ENCODE results near the gene RAB3A.

RAB3A gene

DNA sequence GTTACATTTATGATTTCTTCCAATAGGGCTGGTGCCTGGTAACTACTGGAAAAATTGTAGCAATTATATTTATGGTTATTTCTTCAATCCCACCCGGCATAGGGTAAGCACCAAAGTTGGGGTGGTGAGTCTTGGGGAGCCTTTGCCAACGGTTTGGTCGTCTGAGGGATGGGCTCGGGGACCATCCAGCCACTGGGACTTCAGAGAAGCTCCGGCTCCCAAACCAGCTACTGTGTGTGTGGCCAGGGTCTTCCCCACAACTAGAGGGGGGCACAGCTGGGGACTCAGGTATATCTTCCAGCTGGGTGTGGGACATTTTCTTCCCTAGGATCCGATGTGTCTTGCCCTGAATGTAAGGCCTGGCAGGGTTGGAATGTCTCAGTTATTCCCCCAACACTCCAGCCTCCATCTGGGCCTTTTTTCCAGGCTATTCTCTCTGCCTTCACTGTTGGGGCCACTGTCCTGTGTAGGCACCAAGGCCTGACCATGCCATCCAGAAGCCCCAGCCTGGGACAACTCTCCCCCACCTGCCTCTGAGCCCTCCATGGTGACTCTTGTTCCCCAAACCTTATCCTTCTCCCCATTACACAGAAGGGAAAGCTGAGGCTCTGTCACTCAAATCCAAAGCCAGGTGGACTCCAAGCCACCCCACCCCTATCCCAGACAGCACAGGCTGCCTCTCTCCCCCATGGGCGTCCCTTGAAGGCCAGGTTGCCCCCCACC is 31.4 kb downstream of the RAB3A start:
- TF ChIP-seq EZH2phosphoT487 (conservative IDR thresholded peaks at IDR 0.05; ENCODE audit: low read length) (no peak), CTCF (IDR thresholded peaks at IDR 0.05; ENCODE audit: insufficient read depth, low read length, poor library complexity, severe bottlenecking) (no peak)
- H3K4me2 ChIP-seq (ENCODE audit: low read depth, low read length, poor library complexity, severe bottlenecking), result peak overlapping the region; percentile 55
- no peaks in the 10 kb centered on the region for H3K27me3 ChIP-seq (ENCODE audit: low read length)
- peak overlapping the region; percentile 93 for H3K27ac ChIP-seq (ENCODE audit: low read depth, low read length)
- no peaks in the 10 kb centered on the region for H3K9me3 ChIP-seq (ENCODE audit: insufficient read depth, low read length)
- peaks cover 41% of the 10 kb centered on the region for H3F3A ChIP-seq (ENCODE audit: insufficient read depth)
- no peaks in the 10 kb centered on the region for H3K9me2 ChIP-seq (replicated peaks; ENCODE audit: insufficient read depth, low read length)
- peak overlapping the region; percentile 42 for H3K4me3 ChIP-seq (ENCODE audit: insufficient read depth, low read length, poor library complexity, severe bottlenecking)
- H2AFZ ChIP-seq (ENCODE audit: low read depth, low read length, severe bottlenecking), result no peak overlapping the region
- H3K9ac ChIP-seq (ENCODE audit: low read length), result peak overlapping the region; percentile 84
- peaks cover 4% of the 10 kb centered on the region; the same call in 1 of the 2 replicates for H4K20me1 ChIP-seq (ENCODE audit: low read depth, low read length)
- peaks cover 17% of the 10 kb centered on the region for H3K36me3 ChIP-seq (ENCODE audit: low read length)
- H3K79me2 ChIP-seq (ENCODE audit: insufficient read depth, low read length), result peaks cover 26% of the 10 kb centered on the region

GRCh38 chr19:18171605-18172327 is 32.1 kb downstream of the RAB3A start:
- Histone ChIP-seq H3K27me3 (ENCODE audit: low read length) (no peaks in the 10 kb centered on the region), H3F3A (ENCODE audit: insufficient read depth) (peaks cover 39% of the 10 kb centered on the region), H3K9me3 (ENCODE audit: insufficient read depth, low read length) (no peaks in the 10 kb centered on the region), H3K9ac (ENCODE audit: low read length) (peak overlapping the region; percentile 84), H3K9me2 (replicated peaks; ENCODE audit: insufficient read depth, low read length) (no peaks in the 10 kb centered on the region), H3K4me3 (ENCODE audit: insufficient read depth, low read length, poor library complexity, severe bottlenecking) (no peak overlapping the region), H2AFZ (ENCODE audit: low read depth, low read length, severe bottlenecking) (no peak overlapping the region), H4K20me1 (ENCODE audit: low read depth, low read length) (peaks cover 4% of the 10 kb centered on the region; the same call in 1 of the 2 replicates), H3K4me2 (ENCODE audit: low read depth, low read length, poor library complexity, severe bottlenecking) (peak overlapping the region; percentile 55), H3K27ac (ENCODE audit: low read depth, low read length) (peak overlapping the region; percentile 93), H3K79me2 (ENCODE audit: insufficient read depth, low read length) (peaks cover 26% of the 10 kb centered on the region), H3K36me3 (ENCODE audit: low read length) (peaks cover 16% of the 10 kb centered on the region)
- TF ChIP-seq CTCF (IDR thresholded peaks at IDR 0.05; ENCODE audit: insufficient read depth, low read length, poor library complexity, severe bottlenecking) (no peak), EZH2phosphoT487 (conservative IDR thresholded peaks at IDR 0.05; ENCODE audit: low read length) (no peak)

GRCh38 chr19:18170714-18171255 is 33.1 kb downstream of the RAB3A start:
- H3K9ac ChIP-seq (ENCODE audit: low read length), result peak overlapping the region; percentile 84
- peak overlapping the region; percentile 55 for H3K4me2 ChIP-seq (ENCODE audit: low read depth, low read length, poor library complexity, severe bottlenecking)
- H2AFZ ChIP-seq (ENCODE audit: low read depth, low read length, severe bottlenecking), result no peak overlapping the region
- H3K9me2 ChIP-seq (replicated peaks; ENCODE audit: insufficient read depth, low read length), result no peaks in the 10 kb centered on the region
- peaks cover 4% of the 10 kb centered on the region; the same call in 1 of the 2 replicates for H4K20me1 ChIP-seq (ENCODE audit: low read depth, low read length)
- no peaks in the 10 kb centered on the region for H3K9me3 ChIP-seq (ENCODE audit: insufficient read depth, low read length)
- peaks cover 10% of the 10 kb centered on the region for H3K36me3 ChIP-seq (ENCODE audit: low read length)
- H3K27me3 ChIP-seq (ENCODE audit: low read length), result no peaks in the 10 kb centered on the region
- H3K4me3 ChIP-seq (ENCODE audit: insufficient read depth, low read length, poor library complexity, severe bottlenecking), result peak overlapping the region; percentile 29
- peak overlapping the region; percentile 93 for H3K27ac ChIP-seq (ENCODE audit: low read depth, low read length)
- no peak for TF ChIP-seq EZH2phosphoT487 (conservative IDR thresholded peaks at IDR 0.05; ENCODE audit: low read length)
- TF ChIP-seq CTCF (IDR thresholded peaks at IDR 0.05; ENCODE audit: insufficient read depth, low read length, poor library complexity, severe bottlenecking), result no peak
- peaks cover 39% of the 10 kb centered on the region for H3F3A ChIP-seq (ENCODE audit: insufficient read depth)
- peaks cover 20% of the 10 kb centered on the region for H3K79me2 ChIP-seq (ENCODE audit: insufficient read depth, low read length)
